WERI-Rb-1 (cell line): Measurements from ENCODE around the gene RNU7-1.

Experiments used
- DNase-seq: peaks from one replicate; pipeline ENCODE4 v3.0.0-alpha.2; 2020
- H3K27ac ChIP-seq: fragments of 250-450 bp; sonication (Bioruptor Pico); 2 replicates; pipeline ENCODE4 v1.5.1; 2020; ENCODE audit warnings: mild to moderate bottlenecking, moderate library complexity
- H3K27me3 ChIP-seq: fragments of 250-450 bp; sonication (Bioruptor Pico); 2 replicates; pipeline ENCODE4 v1.5.1; 2021; ENCODE audit warnings: mild to moderate bottlenecking, low read depth, moderate library complexity; ENCODE audit not compliant: insufficient read depth, severe bottlenecking
- H3K36me3 ChIP-seq: fragments of 250-450 bp; sonication (Bioruptor Pico); 2 replicates; pipeline ENCODE4 v1.5.1; 2020; ENCODE audit warnings: mild to moderate bottlenecking, moderate library complexity
- H3K4me3 ChIP-seq: 2 replicates; pipeline ENCODE4 v1.5.1; 2011; ENCODE audit warnings: low read depth, mild to moderate bottlenecking, control low read depth, low read length
- H3K9me3 ChIP-seq: fragments of 250-450 bp; sonication (Bioruptor Pico); 2 replicates; pipeline ENCODE4 v1.5.1; 2021; ENCODE audit warnings: mild to moderate bottlenecking, moderate library complexity; ENCODE audit not compliant: severe bottlenecking
- CTCF ChIP-seq: IDR thresholded peaks from 2 replicates; pipeline ENCODE4 v1.5.1; 2011; ENCODE audit warnings: low read depth, mild to moderate bottlenecking, control low read depth, inconsistent platforms, low read length

The RNU7-1 gene

GRCh38 chr12:6982532-6982931 lies 38.9 kb downstream of the RNU7-1 start:
- Histone ChIP-seq H3K27ac (no peak overlapping the region), H3K27me3 (no peaks in the 10 kb centered on the region), H3K36me3 (peaks cover 27% of the 10 kb centered on the region), H3K4me3 (no peak overlapping the region), H3K9me3 (no peaks in the 10 kb centered on the region)
- no peak for TF ChIP-seq CTCF
- no peak for DNase-seq

GRCh38 chr12:6987956-6988553 lies 44.4 kb downstream of the RNU7-1 start:
- H3K27me3 ChIP-seq: no peaks in the 10 kb centered on the region
- H3K27ac ChIP-seq: no peak overlapping the region
- no peaks in the 10 kb centered on the region for H3K9me3 ChIP-seq
- H3K36me3 ChIP-seq: peaks cover 6% of the 10 kb centered on the region; the same call in 1 of the 2 replicates
- no peak for TF ChIP-seq CTCF
- no peak for DNase-seq
- H3K4me3 ChIP-seq: no peak overlapping the region
